Measurements from ENCODE around the gene CACNA1D.

Gene CACNA1D

GRCh38 chr3:53675022-53675697 lies 180.7 kb downstream of the CACNA1D start:
- CTCF ChIA-PET, result interaction anchor here (0.7 kb wide), 1 partner anchor 92 kb away, joined by 3 read pairs; no protein-coding TSS in a partner anchor
- DNase-seq (ENCODE audit: low spot score), result no peak
- TF ChIP-seq CTCF (conservative IDR thresholded peaks at IDR 0.05; ENCODE audit: low read depth), result no peak
- no peak overlapping the region for H3K27ac ChIP-seq
- POLR2A ChIA-PET (ENCODE audit: low non-redundant PET), result no interaction called here

GRCh38 chr3:53675942-53676341 lies 181.5 kb downstream of the CACNA1D start:
- DNase-seq (ENCODE audit: low spot score), result no peak
- H3K27ac ChIP-seq, result no peak overlapping the region
- no peak for TF ChIP-seq CTCF (conservative IDR thresholded peaks at IDR 0.05; ENCODE audit: low read depth)
- ChIA-PET CTCF (no interaction called here), POLR2A (ENCODE audit: low non-redundant PET) (no interaction called here)

DNA sequence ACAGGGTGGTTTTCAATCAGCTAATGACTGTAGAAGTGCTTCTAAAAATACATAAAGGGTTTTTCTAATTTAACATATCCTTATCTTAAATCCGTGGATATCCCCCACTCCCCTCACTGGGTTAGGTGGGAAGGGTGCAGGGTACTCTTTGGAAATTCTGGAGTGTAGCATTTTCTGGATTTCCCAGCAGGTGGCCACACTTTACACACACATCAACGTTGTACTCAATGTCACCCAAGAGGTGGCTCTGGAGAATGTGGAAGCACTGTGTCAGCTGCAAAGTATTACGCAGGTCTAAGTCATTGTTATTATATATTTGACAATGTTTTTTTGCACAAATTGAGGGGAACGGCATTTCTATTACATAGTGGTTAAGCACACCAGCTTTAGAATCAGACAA lies 183.0 kb downstream of the CACNA1D start:
- POLR2A ChIA-PET (ENCODE audit: low non-redundant PET), result no interaction called here
- CTCF ChIA-PET, result no interaction called here
- H3K27ac ChIP-seq, result no peak overlapping the region
- TF ChIP-seq CTCF (conservative IDR thresholded peaks at IDR 0.05; ENCODE audit: low read depth), result no peak
- DNase-seq (ENCODE audit: low spot score), result no peak

DNA sequence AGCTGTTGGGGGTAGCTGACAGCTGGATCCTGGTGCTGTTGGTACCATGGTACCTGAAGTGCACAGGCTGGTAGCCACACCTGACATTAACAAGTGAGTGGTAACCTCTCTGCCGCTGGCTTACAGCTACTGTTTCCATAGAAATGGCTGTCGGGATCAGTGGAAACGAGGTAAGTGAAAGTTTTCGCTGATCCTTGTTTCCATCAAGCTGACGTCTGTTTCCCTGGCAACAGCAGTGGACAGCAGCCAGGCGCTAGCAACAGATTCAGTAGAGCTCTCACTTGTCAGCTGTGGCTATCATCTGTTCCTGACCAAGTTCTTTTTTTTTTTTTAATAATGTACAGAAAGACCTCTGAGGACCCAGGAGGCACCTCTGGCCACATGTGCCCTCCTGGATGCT lies 185.6 kb downstream of the CACNA1D start:
- POLR2A ChIA-PET (ENCODE audit: low non-redundant PET), result no interaction called here
- H3K27ac ChIP-seq, result no peak overlapping the region
- CTCF ChIA-PET, result no interaction called here
- DNase-seq (ENCODE audit: low spot score), result no peak
- no peak for TF ChIP-seq CTCF (conservative IDR thresholded peaks at IDR 0.05; ENCODE audit: low read depth)

DNA sequence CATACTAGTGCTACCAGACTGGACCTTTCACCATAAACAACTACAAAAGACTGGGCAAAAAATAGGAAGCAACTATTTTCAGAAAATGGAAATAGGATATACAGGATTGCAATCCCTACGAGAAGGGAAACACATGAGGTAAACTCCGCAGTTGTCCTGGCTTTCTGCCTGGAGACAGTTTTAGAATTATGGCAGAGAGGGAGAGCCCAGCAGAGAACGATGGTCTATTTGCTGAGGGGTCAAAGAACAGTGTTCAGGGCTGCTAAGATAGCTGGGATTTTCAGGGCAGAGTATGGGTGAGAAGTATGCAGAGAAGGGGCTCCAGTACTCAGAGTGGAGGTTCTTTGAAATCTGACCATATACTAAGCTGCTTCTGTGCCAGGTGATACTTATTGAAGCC lies 188.4 kb downstream of the CACNA1D start:
- no peak for TF ChIP-seq CTCF (conservative IDR thresholded peaks at IDR 0.05; ENCODE audit: low read depth)
- no peak overlapping the region for H3K27ac ChIP-seq
- no peak for DNase-seq (ENCODE audit: low spot score)
- POLR2A ChIA-PET (ENCODE audit: low non-redundant PET), result no interaction called here
- CTCF ChIA-PET, result interaction anchor here (0.5 to 1.1 kb wide), 3 partner anchors 10 to 308 kb away, joined by 3 read pairs; no protein-coding TSS in a partner anchor

- POLR2A ChIA-PET (ENCODE audit: low non-redundant PET), result no interaction called here
- DNase-seq (ENCODE audit: low spot score), result no peak
- H3K27ac ChIP-seq, result no peak overlapping the region
- CTCF ChIA-PET, result no interaction called here
- no peak for TF ChIP-seq CTCF (conservative IDR thresholded peaks at IDR 0.05; ENCODE audit: low read depth)
Measured at GRCh38 chr3:53688066-53688465, 193.7 kb downstream of the CACNA1D start.

Data from RWPE1 (cell line).